ENCODE data around the gene ARSG.
A peak's percentile ranks its signal among the peaks of the same experiment; 100 is the strongest.
"Not testable (repeated sequence)": the region's sequence is repeated elsewhere in the genome, so short reads cannot be mapped to it uniquely, and the experiment has no call there.

The ARSG gene

GRCh38 chr17:68258890-68259647 is 32.2 kb upstream of the ARSG start:
- H3K9me3 ChIP-seq; in situ Hi-C loops (cut with MboI; ENCODE audit: low sequenced_read_pairs); H3K27me3 ChIP-seq (ENCODE audit: low read depth): not testable (repeated sequence)
- Histone ChIP-seq H3K36me3 (replicated peaks) (peaks cover 16% of the 10 kb centered on the region), H3K4me3 (peak overlapping the region; percentile 5; the same call in 1 of the 2 replicates), H3K4me1 (peaks cover 15% of the 10 kb centered on the region)
- peak in 1 of 2 experiments; percentile 49 for DNase-seq (ENCODE audit: low spot score in 2 of 2)

- H3K4me1 ChIP-seq = peaks cover 15% of the 10 kb centered on the region
- H3K9me3 ChIP-seq; H3K27me3 ChIP-seq (ENCODE audit: low read depth); DNase-seq (ENCODE audit: low spot score in 2 of 2); in situ Hi-C loops (cut with MboI; ENCODE audit: low sequenced_read_pairs): not testable (repeated sequence)
- peak overlapping the region; percentile 5; the same call in 1 of the 2 replicates for H3K4me3 ChIP-seq
- H3K36me3 ChIP-seq (replicated peaks) = peaks cover 11% of the 10 kb centered on the region
Observed at GRCh38 chr17:68259648-68259951, 31.7 kb upstream of the ARSG start.

GRCh38 chr17:68260051-68260762 is 31.1 kb upstream of the ARSG start:
- Histone ChIP-seq H3K4me1 (peaks cover 15% of the 10 kb centered on the region), H3K9me3 (no peaks in the 10 kb centered on the region), H3K27me3 (ENCODE audit: low read depth) (no peaks in the 10 kb centered on the region), H3K36me3 (replicated peaks) (peaks cover 11% of the 10 kb centered on the region), H3K4me3 (no peak overlapping the region)
- DNase-seq (ENCODE audit: low spot score in 2 of 2) = no peak
- in situ Hi-C loops (cut with MboI; ENCODE audit: low sequenced_read_pairs) = loop anchor here (10.0 kb wide), 2 partner anchors 175 to 495 kb away; no protein-coding TSS in a partner anchor

- in situ Hi-C loops (cut with MboI; ENCODE audit: low sequenced_read_pairs) = loop anchor here (10.0 kb wide), 2 partner anchors 172 to 492 kb away; no protein-coding TSS in a partner anchor
Observed at GRCh38 chr17:68262467-68262866, 28.8 kb upstream of the ARSG start.

GRCh38 chr17:68263101-68263681 is 28.1 kb upstream of the ARSG start:
- not testable (repeated sequence) for DNase-seq (ENCODE audit: low spot score in 2 of 2); H3K27me3 ChIP-seq (ENCODE audit: low read depth); H3K4me3 ChIP-seq; H3K9me3 ChIP-seq; H3K36me3 ChIP-seq (replicated peaks)
- peaks cover 15% of the 10 kb centered on the region for H3K4me1 ChIP-seq
- in situ Hi-C loops (cut with MboI; ENCODE audit: low sequenced_read_pairs) = loop anchor here (10.0 kb wide), 2 partner anchors 172 to 492 kb away; no protein-coding TSS in a partner anchor

More at GRCh38 chr17:68262467-68262866, 28.8 kb upstream of the ARSG start:
- peaks cover 15% of the 10 kb centered on the region for H3K4me1 ChIP-seq
- H3K36me3 ChIP-seq (replicated peaks); H3K9me3 ChIP-seq; H3K4me3 ChIP-seq; H3K27me3 ChIP-seq (ENCODE audit: low read depth); DNase-seq (ENCODE audit: low spot score in 2 of 2): not testable (repeated sequence)

DNA sequence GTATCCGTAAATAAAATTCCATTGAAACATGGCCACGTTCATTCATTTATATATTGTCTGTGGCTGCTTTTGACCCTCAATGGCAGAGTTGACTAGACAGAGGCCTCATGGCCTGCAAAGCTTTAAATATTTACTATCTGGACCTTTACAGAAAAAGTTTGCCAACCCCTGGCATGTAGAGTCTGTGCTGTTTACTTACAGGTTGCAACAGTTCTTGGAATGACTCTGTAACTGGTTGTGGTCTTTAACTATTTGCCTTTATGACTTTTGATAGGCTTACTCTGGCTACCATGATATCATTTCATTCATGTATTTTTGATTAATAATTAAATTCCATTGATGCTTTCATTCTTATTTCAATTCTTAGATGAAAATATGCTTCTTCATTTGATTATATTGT is 25.5 kb upstream of the ARSG start:
- H3K9me3 ChIP-seq; H3K36me3 ChIP-seq (replicated peaks); H3K4me1 ChIP-seq; H3K27me3 ChIP-seq (ENCODE audit: low read depth); DNase-seq (ENCODE audit: low spot score in 2 of 2); H3K4me3 ChIP-seq: not testable (repeated sequence)
- in situ Hi-C loops (cut with MboI; ENCODE audit: low sequenced_read_pairs) = loop anchor here (10.0 kb wide), 2 partner anchors 169 to 489 kb away; no protein-coding TSS in a partner anchor

DNA sequence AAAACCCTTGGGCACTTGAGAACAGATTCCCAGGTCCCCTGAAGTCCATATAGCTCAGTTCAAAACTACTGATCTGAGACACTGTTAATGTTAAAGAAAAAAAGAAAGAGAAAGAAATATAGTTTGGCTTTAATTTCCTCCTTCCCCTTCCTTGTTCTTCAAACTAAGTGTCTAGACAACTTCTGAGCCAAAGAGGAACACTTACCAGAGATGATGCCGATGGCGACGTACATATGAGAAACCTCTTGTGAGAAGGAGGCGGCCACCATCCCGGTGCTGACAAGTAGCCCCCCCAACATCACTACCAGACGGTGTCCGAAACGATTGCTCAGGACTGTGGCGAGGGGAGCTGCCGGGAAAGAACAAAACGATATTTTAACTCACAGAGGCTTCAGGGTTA is 17.6 kb upstream of the ARSG start:
- H3K36me3 ChIP-seq (replicated peaks) = peaks cover 27% of the 10 kb centered on the region

GRCh38 chr17:68276339-68276738 is 15.0 kb upstream of the ARSG start:
- H3K9me3 ChIP-seq; DNase-seq (ENCODE audit: low spot score in 2 of 2); H3K4me3 ChIP-seq; H3K27me3 ChIP-seq (ENCODE audit: low read depth); H3K4me1 ChIP-seq; in situ Hi-C loops (cut with MboI; ENCODE audit: low sequenced_read_pairs): not testable (repeated sequence)
- peaks cover 25% of the 10 kb centered on the region for H3K36me3 ChIP-seq (replicated peaks)

More for the DNA sequence above, 17.6 kb upstream of the ARSG start:
- Histone ChIP-seq H3K4me1 (no peaks in the 10 kb centered on the region), H3K9me3 (no peaks in the 10 kb centered on the region), H3K27me3 (ENCODE audit: low read depth) (no peaks in the 10 kb centered on the region), H3K4me3 (no peak overlapping the region)
- in situ Hi-C loops (cut with MboI; ENCODE audit: low sequenced_read_pairs) = no loop called here
- no peak for DNase-seq (ENCODE audit: low spot score in 2 of 2)

- Histone ChIP-seq H3K4me1 (no peaks in the 10 kb centered on the region), H3K9me3 (no peaks in the 10 kb centered on the region), H3K36me3 (replicated peaks) (peaks cover 18% of the 10 kb centered on the region), H3K4me3 (no peak overlapping the region), H3K27me3 (ENCODE audit: low read depth) (no peaks in the 10 kb centered on the region)
- in situ Hi-C loops (cut with MboI; ENCODE audit: low sequenced_read_pairs) = no loop called here
- DNase-seq (ENCODE audit: low spot score in 2 of 2) = no peak
Observed at GRCh38 chr17:68277807-68278206, 13.5 kb upstream of the ARSG start.

DNA sequence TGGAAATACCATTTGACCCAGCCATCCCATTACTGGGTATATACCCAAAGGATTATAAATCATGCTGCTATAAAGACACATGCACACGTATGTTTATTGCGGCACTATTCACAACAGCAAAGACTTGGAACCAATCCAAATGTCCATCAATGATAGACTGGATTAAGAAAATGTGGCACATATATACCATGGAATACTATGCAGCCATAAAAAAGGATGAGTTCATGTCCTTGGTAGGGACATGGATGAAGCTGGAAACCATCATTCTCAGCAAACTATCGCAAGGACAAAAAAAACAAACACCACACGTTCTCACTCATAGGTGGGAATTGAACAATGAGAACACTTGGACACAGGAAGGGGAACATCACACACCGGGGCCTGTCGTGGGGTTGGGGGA is 9.3 kb upstream of the ARSG start:
- DNase-seq (ENCODE audit: low spot score in 2 of 2); H3K27me3 ChIP-seq (ENCODE audit: low read depth); in situ Hi-C loops (cut with MboI; ENCODE audit: low sequenced_read_pairs); H3K4me3 ChIP-seq; H3K36me3 ChIP-seq (replicated peaks); H3K9me3 ChIP-seq; H3K4me1 ChIP-seq: not testable (repeated sequence)

DNA sequence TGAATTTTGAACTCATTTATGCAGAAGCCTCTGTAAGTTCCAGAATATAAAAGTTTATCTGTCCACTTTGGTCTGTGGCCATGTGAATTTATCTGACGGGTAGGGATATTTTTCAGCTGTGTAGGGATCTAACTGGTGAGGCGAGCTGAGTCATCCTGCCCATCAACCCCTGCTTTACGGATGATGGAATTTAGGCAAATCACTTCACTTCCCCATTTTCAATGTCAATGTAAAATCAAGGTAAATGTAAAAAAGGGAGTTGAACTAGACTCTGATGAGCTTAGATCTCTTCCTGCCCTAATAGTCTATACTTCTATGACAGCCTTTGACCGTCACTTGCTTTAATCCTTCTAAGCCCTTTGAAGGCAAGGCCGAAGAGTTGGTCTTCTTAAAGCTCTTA is 2.9 kb upstream of the ARSG start:
- in situ Hi-C loops (cut with MboI; ENCODE audit: low sequenced_read_pairs) = no loop called here
- Histone ChIP-seq H3K36me3 (replicated peaks) (no peaks in the 10 kb centered on the region), H3K9me3 (no peaks in the 10 kb centered on the region), H3K4me1 (peaks cover 23% of the 10 kb centered on the region), H3K27me3 (ENCODE audit: low read depth) (no peaks in the 10 kb centered on the region), H3K4me3 (no peak overlapping the region)
- DNase-seq (ENCODE audit: low spot score in 2 of 2) = no peak

DNA sequence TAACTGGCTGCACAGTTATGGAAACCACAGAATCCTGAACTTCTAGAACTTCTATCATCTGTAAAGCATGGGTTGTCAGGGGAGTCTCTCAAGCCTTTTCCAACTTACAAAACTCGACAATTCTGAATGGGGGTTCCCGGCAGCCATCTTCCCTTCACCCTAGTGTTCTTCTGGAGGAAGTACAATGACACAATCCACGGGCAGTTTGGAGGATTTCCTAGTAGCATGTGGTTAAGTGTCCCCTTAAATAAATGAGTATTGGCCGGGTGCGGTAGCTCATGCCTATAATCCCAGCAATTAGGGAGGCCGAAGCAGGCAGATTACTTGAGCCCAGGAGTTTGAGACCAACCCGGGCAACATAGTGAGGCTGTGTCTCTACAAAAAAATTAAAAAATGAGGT is 2.5 kb upstream of the ARSG start:
- in situ Hi-C loops (cut with MboI; ENCODE audit: low sequenced_read_pairs) = no loop called here
- Histone ChIP-seq H3K27me3 (ENCODE audit: low read depth) (no peaks in the 10 kb centered on the region), H3K9me3 (no peaks in the 10 kb centered on the region), H3K36me3 (replicated peaks) (no peaks in the 10 kb centered on the region), H3K4me3 (no peak overlapping the region), H3K4me1 (peaks cover 28% of the 10 kb centered on the region)
- peak in 1 of 2 experiments; percentile 16 for DNase-seq (ENCODE audit: low spot score in 2 of 2)

GRCh38 chr17:68289473-68289872 is 1.8 kb upstream of the ARSG start:
- no peaks in the 10 kb centered on the region for H3K27me3 ChIP-seq (ENCODE audit: low read depth)
- no peaks in the 10 kb centered on the region for H3K36me3 ChIP-seq (replicated peaks)
- H3K4me1 ChIP-seq = peaks cover 34% of the 10 kb centered on the region
- in situ Hi-C loops (cut with MboI; ENCODE audit: low sequenced_read_pairs) = no loop called here
- no peak for DNase-seq (ENCODE audit: low spot score in 2 of 2)
- H3K9me3 ChIP-seq = no peaks in the 10 kb centered on the region
- peak overlapping the region; percentile 59; the same call in 1 of the 2 replicates for H3K4me3 ChIP-seq

- H3K36me3 ChIP-seq (replicated peaks) = no peaks in the 10 kb centered on the region
- H3K4me1 ChIP-seq = peaks cover 36% of the 10 kb centered on the region
- DNase-seq (ENCODE audit: low spot score in 2 of 2) = no peak
- H3K4me3 ChIP-seq = peak overlapping the region; percentile 59
- H3K9me3 ChIP-seq = no peaks in the 10 kb centered on the region
- in situ Hi-C loops (cut with MboI; ENCODE audit: low sequenced_read_pairs) = no loop called here
- H3K27me3 ChIP-seq (ENCODE audit: low read depth) = no peaks in the 10 kb centered on the region
Observed at GRCh38 chr17:68289936-68290267, 1.4 kb upstream of the ARSG start.

Measured in HAP-1 (cell line).